PC-3 (cell line): Measurements from ENCODE around the gene HSPA12B.

Experiments
- EZH2phosphoT487 ChIP-seq: fragments of 300-600 bp; sonication (generic); IDR thresholded peaks from 2 replicates; pipeline ENCODE4 v1.6.1; 2018; ENCODE audit warnings: mild to moderate bottlenecking, antibody characterized with exemption, low read length, borderline replicate concordance
- TF ChIP-seq, protein P1 (sequence below): fragments of 300-600 bp; sonication (generic); conservative IDR thresholded peaks from 2 replicates; pipeline ENCODE4 v1.5.1; 2017; ENCODE audit warnings: antibody characterized with exemption, low read depth, mild to moderate bottlenecking, low read length

DNA sequence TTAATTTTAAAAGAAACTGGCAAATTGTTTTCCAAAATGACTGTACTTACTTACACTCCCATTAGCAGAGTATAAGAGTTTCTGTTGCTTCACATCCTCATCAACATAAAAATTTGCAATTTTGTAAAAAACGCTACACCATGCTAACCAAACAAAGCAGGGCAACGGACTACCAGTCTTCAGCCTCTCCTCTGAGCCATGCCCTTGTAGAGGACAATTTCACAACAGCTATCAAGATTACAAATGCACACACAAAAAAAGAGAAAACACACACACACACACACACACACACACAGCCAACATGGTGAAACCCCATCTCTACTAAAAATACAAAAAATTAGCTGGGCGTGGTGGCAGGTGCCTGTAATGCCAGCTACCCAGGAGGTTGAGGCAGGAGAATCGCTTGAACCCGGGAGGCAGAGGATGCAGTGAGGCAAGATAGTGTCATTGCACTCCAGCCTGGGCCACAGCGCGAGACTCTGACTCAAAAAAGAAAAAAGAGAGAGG is 39.1 kb downstream of the HSPA12B start:
- TF ChIP-seq, protein P1, sequence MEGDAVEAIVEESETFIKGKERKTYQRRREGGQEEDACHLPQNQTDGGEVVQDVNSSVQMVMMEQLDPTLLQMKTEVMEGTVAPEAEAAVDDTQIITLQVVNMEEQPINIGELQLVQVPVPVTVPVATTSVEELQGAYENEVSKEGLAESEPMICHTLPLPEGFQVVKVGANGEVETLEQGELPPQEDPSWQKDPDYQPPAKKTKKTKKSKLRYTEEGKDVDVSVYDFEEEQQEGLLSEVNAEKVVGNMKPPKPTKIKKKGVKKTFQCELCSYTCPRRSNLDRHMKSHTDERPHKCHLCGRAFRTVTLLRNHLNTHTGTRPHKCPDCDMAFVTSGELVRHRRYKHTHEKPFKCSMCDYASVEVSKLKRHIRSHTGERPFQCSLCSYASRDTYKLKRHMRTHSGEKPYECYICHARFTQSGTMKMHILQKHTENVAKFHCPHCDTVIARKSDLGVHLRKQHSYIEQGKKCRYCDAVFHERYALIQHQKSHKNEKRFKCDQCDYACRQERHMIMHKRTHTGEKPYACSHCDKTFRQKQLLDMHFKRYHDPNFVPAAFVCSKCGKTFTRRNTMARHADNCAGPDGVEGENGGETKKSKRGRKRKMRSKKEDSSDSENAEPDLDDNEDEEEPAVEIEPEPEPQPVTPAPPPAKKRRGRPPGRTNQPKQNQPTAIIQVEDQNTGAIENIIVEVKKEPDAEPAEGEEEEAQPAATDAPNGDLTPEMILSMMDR, result no peak
- TF ChIP-seq EZH2phosphoT487, result no peak
